ENCODE measurements around the gene C2orf76.

GRCh38 chr2:119415630-119416029 is 49.0 kb upstream of the C2orf76 start:
- TF ChIP-seq CTCF (IDR thresholded peaks at IDR 0.05) (no peak), POLR2A (IDR thresholded peaks at IDR 0.05) (no peak)

Data from Peyer's patch (tissue), 4 donors.